HEK293T (cell line): ENCODE data around the gene GASK1B.

Source experiments
- BHLHE40 ChIP-seq: fragments of 450-650 bp; IDR thresholded peaks from 2 replicates; pipeline ENCODE4 v1.6.1; 2016; ENCODE audit warnings: mild to moderate bottlenecking, moderate library complexity, borderline replicate concordance
- PKNOX1 ChIP-seq: fragments of 450-650 bp; IDR thresholded peaks from 2 replicates; pipeline ENCODE4 v1.6.1; 2016

DNA sequence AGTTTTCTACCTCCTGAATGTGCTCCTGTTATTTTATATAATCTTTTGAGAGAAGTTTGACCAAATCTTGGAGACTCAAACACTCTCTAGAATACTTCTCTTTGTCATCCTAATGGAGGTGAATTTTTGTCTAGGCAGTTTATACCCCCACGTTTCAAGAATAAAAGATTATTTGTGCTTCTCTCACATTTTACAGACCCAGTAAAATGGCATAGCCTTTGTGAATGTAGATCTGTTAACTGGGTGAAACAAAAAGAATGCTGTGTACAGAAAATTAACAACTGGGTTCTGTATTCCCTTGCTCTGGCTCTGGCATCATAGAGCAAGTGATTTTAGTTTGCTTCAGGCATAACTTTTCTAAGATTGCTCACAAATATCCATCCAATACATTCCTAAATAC is 26.1 kb downstream of the GASK1B start:
- TF ChIP-seq BHLHE40 (no peak), PKNOX1 (no peak)
